CD4-positive, alpha-beta T cell treated with Interleukin-4 for 4 hours (primary cell): ENCODE results near the gene YAP1.
"Not testable (repeated sequence)": the region's sequence is repeated elsewhere in the genome, so short reads cannot be mapped to it uniquely, and the experiment has no call there.

Experiments
- DNase-seq: peaks from one replicate; pipeline ENCODE4 v3.0.0-alpha.2; 2020

The YAP1 gene

DNA sequence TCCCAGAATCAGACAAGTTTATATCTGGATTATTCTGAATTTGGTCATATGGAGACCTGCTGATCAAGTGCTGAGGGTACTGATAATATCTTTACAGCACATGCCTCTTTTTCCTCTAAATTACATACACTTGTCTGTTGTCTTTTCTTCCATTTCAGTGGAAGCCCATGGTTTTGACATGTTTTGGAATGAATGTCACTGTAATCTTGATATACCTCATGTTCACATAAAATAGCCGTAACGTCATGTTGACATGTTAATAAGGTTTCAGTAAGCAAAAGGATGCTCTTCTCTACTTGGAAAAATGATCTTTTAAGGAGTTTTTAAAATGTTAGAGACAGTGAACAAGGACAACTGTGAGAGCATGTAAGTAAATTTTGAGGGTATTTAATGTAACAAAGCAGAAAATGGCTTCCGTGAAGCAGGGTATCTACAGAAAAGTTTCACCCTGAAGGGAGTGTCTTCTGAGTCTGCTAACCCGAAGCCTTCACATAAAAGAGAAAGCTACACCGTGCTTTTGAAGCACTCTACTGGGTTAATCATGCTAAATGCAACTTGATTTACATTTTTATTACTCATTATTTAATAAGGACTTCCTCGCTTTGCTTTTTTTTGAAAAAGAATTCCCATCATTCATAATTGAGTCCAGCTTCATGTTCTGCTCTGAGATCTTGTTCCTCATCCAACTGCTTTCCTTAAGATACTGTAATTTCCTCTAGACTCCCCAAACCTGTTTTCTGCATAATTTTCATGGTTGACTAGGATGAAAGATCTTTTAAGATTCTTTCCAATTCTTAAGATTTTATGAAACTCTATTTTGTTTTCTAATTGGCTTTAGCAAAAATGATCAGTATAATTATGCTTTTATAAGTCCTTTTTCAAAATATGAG, 56.2 kb downstream of the YAP1 start:
- DNase-seq = no peak

GRCh38 chr11:102168481-102168880, 58.2 kb downstream of the YAP1 start:
- DNase-seq = no peak

DNA sequence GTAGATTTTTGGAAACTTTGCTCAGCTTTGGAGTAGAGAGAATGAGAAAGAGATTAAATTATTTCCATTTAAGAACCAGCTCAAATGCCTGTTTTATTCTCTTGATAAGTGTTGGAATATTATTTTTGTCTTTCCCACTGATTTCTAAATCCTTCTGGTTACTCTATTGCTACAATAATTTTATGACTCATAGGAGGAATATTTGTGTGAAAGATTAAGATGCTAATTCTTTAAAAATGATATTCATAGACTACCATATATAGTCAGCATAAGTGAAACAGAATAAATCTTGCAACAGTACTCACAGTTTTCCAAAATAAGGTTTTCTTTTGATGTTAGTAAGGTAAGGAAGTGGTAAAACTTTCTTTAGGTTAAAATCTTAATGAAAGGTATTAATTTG, 60.9 kb downstream of the YAP1 start:
- no peak for DNase-seq

DNA sequence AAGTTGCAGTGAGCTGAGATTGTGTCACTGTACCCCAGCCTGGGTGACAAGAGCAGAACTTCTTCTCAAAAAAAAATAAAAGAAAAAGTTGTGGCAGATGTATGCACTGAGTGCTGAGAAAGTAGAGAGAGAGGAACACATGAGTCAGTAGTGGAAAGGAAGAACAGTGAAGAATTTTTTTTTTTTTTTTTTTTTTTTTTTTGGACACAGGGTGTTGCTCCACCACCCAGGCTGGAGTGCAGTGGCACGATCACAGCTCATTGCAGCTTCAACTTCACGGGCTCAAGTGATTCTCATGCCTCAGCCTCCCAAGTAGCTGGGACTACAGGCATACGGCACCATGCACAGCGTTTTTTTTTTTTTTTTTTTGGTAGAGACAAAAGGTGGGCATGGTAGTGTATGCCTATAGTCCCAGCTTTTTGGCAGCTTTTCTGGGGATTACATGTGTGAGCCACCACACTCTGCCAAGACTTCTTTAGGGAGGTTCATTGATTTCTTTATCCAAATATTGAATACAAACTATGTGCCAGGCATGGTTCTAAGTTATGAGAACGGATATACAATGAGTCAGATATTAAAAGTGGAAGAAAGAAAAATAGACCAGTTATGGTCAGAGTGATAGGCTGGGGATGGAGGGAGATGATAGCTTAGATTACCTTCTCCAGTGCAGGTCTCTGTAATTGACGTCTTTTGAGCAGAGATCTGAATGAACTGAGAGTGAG, 62.0 kb downstream of the YAP1 start:
- no peak for DNase-seq

DNA sequence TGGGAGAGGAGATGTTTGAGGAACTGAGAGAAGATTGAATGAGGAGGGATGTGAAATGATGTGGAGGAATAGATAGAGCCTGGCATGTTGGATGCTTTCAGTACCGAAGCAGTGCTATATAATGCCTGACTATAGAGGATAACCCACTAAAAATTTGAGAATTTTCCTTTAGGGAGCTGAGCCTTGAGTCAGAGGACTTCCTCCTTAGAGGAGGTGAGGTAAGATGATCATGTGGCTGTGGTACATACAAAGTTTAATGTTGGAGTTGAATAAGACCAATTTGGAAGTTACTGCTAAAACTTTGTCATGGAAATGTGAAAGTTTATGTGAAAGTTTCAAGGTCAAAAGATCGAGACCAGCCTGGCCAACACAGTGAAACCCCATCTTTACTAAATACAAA, 66.9 kb downstream of the YAP1 start:
- no peak for DNase-seq

DNA sequence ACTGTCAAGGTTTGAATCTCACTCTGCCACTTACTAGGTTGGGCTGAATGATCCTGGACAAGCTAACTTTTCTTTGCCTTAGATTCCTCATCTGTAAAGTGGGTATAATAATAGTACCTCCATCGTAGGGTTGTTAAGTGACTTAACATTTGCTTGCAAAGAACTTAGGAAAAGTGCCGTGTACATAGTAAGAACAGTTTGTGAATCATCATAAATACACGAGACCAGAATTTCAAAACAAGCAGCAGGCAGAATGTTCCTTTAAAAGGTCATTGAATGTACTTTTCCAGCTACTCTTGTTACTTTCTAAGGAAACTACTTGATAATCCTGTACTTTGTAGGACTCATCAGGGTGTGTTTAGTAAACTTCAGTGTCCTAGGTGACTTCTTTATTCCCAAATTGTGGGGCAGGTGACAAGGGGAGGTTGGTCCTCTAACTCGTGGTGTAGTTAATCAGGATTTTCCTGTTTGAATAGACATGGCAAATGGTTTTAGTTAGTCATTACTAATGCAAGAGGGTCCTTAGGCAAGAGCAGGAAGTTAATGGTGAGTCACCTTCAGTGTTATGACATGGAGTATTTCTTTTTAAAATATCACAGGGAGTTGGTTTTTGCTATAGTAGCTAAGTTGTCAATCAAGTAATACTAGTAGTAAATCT, 67.9 kb downstream of the YAP1 start:
- no peak for DNase-seq

DNA sequence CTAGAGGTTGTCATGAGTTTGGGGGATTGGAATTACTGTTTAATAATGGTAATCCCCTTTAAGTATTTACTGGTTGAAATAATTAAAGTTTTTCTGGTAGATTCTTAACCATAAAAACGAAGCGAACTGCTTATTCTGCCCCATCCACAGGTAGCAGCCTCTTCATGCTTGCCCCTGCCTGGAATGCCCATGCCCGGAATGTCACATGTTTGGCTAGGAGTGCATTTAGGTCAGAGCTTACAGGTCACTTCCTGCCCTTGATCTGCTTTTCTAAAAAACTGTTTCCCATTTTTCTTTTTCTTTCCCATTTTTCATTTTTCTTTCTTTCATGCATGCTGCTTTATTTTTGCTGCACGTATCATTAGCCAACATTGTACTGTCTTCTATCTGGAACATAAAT, 69.1 kb downstream of the YAP1 start:
- no peak for DNase-seq

DNA sequence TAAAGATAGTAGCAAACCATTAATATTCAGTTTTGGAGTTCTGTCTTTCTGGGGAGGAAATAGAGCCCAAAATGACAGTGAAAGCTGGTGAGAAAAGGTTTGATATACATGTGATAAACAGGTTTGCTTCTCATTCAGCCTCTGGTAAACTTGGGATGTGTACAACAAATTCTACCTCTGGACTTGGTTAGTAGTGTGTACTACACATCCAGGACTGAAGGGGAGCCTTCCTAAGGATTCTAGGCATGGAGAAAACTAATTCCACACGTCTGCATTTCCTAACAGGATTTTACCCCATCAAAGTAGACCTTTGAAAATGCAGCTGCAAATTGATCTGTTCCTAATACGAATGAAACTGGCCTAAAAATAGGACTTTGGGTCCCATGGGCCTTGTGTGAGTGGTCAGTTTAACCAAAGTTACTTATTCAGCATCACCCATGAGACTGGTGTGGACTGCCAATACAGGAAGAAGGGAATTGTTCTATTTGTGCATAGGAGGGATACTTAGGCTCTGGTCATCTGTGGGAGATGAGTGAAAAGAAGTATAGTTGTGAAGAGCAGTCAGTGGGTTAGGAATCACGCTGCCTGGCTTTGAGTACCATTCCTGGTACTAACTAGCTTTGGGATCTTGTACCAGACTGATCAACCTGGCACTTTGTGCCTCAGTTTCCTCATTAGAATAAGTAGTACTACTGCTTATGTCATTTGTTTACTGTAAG, 74.2 kb downstream of the YAP1 start:
- DNase-seq = no peak

GRCh38 chr11:102186551-102187191, 76.4 kb downstream of the YAP1 start:
- DNase-seq = no peak

DNA sequence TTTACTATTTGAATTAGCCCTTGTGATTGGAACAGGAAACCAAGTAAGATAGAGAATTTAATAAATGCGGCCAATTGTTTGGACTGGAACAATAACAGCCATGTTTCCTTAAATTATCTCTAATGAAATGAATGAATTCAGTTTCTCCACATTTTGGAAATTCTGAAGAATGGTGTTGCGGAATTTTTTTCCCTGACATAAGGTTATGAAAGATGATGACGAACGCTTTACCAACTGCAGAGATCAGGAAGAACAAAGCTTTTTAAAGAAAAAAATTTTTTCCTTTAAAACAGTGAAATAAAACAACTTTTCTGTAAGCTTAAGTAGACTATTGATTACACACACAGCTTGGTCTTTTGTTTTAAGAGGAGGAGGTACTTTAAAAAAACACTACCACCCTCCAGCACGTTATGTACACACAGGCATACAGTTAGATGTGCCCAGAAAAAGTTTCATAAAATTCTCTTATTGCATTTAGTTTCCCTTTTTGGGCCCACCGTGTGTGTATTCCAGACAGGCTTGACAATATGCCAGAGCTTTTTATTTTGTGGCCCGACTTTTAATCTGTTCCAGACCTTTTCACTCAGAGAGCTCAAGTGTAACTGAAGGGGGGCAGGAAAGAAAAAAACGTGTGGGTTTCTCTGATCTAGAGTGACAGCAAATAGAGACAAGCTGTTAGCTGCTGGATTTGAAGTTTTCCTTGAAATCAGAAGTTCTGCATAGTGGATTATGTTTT, 77.3 kb downstream of the YAP1 start:
- no peak for DNase-seq

DNA sequence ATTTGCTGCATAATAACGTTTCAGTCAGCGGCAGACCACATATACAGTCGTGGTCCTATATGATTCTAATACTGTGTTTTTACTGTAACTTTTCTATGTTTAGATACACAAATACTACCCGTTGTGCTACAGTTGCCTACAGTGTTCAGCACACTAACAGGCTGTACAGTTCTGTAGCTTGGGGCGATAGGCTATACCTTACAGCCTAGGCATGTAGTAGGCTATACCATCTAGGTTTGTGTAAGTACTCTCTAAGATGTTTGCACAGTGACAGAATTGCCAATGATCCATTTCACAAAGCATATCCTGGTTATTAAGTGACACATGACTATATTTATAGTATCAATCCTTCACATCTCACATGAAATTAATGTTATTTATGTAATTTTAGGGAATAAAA, 78.2 kb downstream of the YAP1 start:
- no peak for DNase-seq

DNA sequence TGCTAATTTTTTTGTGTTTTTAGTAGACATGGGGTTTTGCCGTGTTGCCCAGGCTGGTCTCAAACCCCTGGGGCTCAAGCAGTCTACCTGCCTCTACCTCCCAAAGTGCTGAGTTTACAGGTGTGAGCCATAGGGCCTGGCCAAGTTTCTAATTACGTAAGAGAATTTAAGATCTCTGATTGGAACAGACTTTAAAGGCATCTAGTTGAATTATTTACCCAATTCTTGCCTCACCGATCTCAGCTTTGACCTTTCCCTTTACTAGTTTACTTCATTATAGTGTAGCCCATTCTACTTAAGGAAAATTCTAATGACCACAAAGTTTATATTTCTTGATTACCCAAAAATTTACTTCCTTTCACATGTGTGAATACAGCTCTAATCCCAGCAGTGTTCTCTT, 81.6 kb downstream of the YAP1 start:
- no peak for DNase-seq

GRCh38 chr11:102192349-102193066, 82.3 kb downstream of the YAP1 start:
- DNase-seq = no peak

DNA sequence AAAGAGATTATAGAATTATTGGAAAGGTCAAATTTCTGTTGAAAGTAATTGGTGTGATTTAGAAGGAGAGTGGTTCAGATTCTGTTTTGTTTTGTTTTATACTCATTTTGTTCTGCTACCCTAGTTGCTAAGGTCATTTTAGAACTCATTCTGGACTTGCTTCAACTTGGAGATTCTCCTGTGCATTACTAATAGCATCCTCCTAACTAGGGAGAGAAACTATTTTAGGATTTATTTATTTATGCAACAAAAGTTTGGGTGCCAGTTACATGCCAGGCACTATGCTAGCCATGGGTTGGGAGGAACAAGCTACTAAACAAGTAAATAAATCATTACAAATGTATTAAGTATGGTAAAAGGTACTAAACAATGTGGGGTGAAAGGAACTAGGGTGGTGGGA, 84.0 kb downstream of the YAP1 start:
- no peak for DNase-seq

DNA sequence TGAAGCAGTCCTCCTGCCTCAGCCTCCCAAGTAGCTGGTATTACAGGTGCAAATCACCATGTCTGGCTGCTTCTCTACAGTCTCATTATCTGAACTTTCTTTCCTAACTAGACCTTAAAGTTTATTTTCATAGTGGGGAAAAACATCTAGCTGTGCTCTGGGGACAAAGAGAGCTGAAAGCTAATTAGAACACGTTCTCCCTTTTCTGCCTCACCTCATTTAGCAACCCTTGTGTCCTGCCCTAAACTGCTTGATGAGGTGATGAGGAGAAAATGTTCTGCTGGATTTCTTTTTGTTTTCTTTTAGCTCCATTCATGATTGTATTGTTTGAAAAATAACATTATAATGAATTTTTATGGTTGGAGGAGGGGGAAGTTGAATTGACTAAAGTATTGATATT, 84.7 kb downstream of the YAP1 start:
- DNase-seq = no peak

DNA sequence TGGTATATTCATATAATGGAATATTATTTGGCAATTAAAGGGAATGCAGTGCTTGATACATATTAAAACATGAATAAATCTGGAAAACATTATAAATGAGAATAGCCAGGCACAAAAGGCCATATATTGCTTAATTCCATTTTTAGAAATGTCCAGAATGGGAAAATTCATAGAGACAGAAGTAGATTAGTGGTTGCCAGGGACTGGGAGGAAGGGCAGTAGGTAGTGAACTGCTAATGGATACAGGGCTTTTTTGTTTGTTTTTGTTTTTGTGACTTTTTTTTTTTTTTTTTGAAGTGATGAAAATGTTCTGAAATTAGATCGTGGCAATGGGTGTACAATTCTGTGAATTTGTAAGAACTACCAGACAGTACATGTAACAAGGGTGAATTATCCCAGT, 86.1 kb downstream of the YAP1 start:
- DNase-seq = no peak

GRCh38 chr11:102196816-102197215, 86.6 kb downstream of the YAP1 start:
- no peak for DNase-seq

DNA sequence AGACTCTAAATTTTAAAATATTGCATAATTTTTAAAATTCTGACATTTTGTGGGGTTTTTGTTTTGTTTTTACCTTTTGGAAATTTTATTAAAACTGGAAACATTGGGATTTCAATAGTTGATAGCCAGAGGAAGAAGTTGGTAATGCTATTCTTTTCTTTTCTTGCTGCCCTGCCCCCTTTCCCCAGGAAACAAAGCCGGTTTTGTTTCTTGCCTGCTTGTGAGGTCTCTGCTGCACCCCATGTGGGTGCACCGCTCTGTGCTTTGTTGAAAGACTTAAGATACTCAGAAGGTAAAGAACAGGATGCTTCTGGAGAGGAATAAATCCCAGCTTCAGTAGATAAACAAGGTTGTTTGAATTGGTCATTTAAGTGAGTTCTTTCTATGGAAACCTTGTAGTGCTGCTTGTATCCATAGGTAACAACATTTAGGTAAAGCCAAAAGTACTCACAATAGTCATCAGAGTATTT, 87.5 kb downstream of the YAP1 start:
- no peak for DNase-seq

DNA sequence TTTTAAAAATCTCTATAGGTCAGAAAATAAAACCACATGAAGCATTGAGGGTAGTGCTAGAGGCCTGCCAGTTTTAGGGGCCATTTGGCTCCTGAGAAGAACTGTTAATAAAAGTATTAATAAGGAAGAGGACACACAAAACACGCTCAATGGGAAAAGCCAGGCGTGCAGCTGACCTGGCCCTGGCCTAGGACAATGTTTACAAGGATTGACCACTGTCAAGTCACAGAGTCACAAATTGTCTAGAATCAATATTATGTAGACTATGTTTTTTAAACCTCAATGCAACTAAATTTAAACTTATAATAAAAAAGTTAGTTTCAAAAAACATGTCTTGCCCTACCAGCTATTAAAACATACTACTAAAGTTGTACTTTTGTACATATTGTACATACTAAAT, 89.4 kb downstream of the YAP1 start:
- no peak for DNase-seq

- DNase-seq = not testable (repeated sequence)
These were observed 90.1 kb downstream of the YAP1 start for GRCh38 chr11:102200325-102200724.

GRCh38 chr11:102201776-102202175, 91.5 kb downstream of the YAP1 start:
- no peak for DNase-seq
